Measurements from ENCODE around the gene MAGEA4.

The MAGEA4 gene

GRCh38 chrX:151922692-151923091 lies 10.0 kb downstream of the MAGEA4 start:
- FAIRE-seq (no peak), DNase-seq (ENCODE audit: insufficient read length, low spot score) (no peak)
- TF ChIP-seq CTCF (IDR thresholded peaks at IDR 0.05; ENCODE audit: insufficient read depth, missing control alignments): no peak

- FAIRE-seq (no peak), DNase-seq (ENCODE audit: insufficient read length, low spot score) (no peak)
- TF ChIP-seq CTCF (IDR thresholded peaks at IDR 0.05; ENCODE audit: insufficient read depth, missing control alignments): no peak
Observed at GRCh38 chrX:151923648-151924047, 11.0 kb downstream of the MAGEA4 start.

GRCh38 chrX:151929126-151929525 lies 16.4 kb downstream of the MAGEA4 start:
- TF ChIP-seq CTCF (IDR thresholded peaks at IDR 0.05; ENCODE audit: insufficient read depth, missing control alignments): no peak
- FAIRE-seq: no peak
- DNase-seq (ENCODE audit: insufficient read length, low spot score): no peak

- TF ChIP-seq CTCF (IDR thresholded peaks at IDR 0.05; ENCODE audit: insufficient read depth, missing control alignments): no peak
- DNase-seq (ENCODE audit: insufficient read length, low spot score) (no peak), FAIRE-seq (no peak)
Observed at GRCh38 chrX:151935358-151935757, 22.7 kb downstream of the MAGEA4 start.

- FAIRE-seq (no peak), DNase-seq (ENCODE audit: insufficient read length, low spot score) (no peak)
- TF ChIP-seq CTCF (IDR thresholded peaks at IDR 0.05; ENCODE audit: insufficient read depth, missing control alignments): no peak
Observed at GRCh38 chrX:151938172-151938571, 25.5 kb downstream of the MAGEA4 start.

GRCh38 chrX:151954730-151955129 lies 42.0 kb downstream of the MAGEA4 start:
- no peak for FAIRE-seq
- no peak for DNase-seq (ENCODE audit: insufficient read length, low spot score)
- TF ChIP-seq CTCF (IDR thresholded peaks at IDR 0.05; ENCODE audit: insufficient read depth, missing control alignments): no peak

GRCh38 chrX:151958101-151958500 lies 45.4 kb downstream of the MAGEA4 start:
- no peak for FAIRE-seq
- DNase-seq (ENCODE audit: insufficient read length, low spot score): no peak
- TF ChIP-seq CTCF (IDR thresholded peaks at IDR 0.05; ENCODE audit: insufficient read depth, missing control alignments): no peak
